HepG2 (cell line): ENCODE results near the gene RGN. TPM values are rescaled to one million over a fixed set of nuclear protein-coding genes. Genes with fewer than 3 reads are reported as not detected.
A peak's percentile ranks its signal among the peaks of the same experiment; 100 is the strongest.

Experiments
- ATAC-seq: fragments of 200-7000 bp; cut with Tn5 transposase; 3 replicates; pipeline ENCODE4 v1.9.1; 2020; ENCODE audit warnings: mild to moderate bottlenecking, moderate library complexity
- BruUV-seq: library from RNA; stranded (reverse); fragments of 400-500 nt; replicated peaks from 2 replicates; lab custom pipeline; 2021; lab: Mats Ljungman, UMichigan
- CTCF ChIA-PET: fragments of 300-600 bp; formaldehyde crosslinking; extraction: SDS; loops from one replicate; lab custom pipeline; 2021; ENCODE audit warnings: low total read pairs, inconsistent platforms, low intra/inter-chr PET ratio; lab: Yijun Ruan, JAX
- POLR2A ChIA-PET: fragments of 350-600 bp; sonication (Branson Sonifier 250); formaldehyde crosslinking; loops from one replicate; lab custom pipeline; 2020; ENCODE audit warnings: antibody characterized with exemption, inconsistent platforms; lab: Yijun Ruan, JAX
- DNase-seq: peaks from one replicate; pipeline ENCODE4 v3.0.0-alpha.2; 2015; ENCODE audit warnings: low spot score
- FAIRE-seq: peaks from 3 replicates; lab custom pipeline; 2011; peaks lifted over from hg19 to GRCh38; lab: Jason Lieb, UNC
- H2AFZ ChIP-seq: one replicate; pipeline ENCODE4 v1.6.1; 2011; ENCODE audit warnings: low read length, inconsistent platforms
- H3K27ac ChIP-seq: fragments of 300-600 bp; 3 replicates; pipeline ENCODE4 v1.8.0; 2011; ENCODE audit warnings: mixed run types, mild to moderate bottlenecking, mixed read lengths, low read length, inconsistent platforms; ENCODE audit not compliant: insufficient read depth; ENCODE audit errors: extremely low read length
- H3K27me3 ChIP-seq, 2 experiments: fragments of 200-600 bp in 1 of 2; 2 replicates in 1 of 2; 3 replicates in 1 of 2; pipeline versions ENCODE4 v1.6.0 to v1.8.0; 2011; ENCODE audit warnings: low read length in 2 of 2, mild to moderate bottlenecking in 2 of 2, moderate library complexity in 2 of 2, inconsistent platforms in 1 of 2; ENCODE audit not compliant: insufficient read depth in 2 of 2, control insufficient read depth in 1 of 2
- H3K36me3 ChIP-seq, 2 experiments: fragments of 200-600 bp in 1 of 2; replicated peaks in 1 of 2; 2 replicates in 1 of 2; 3 replicates in 1 of 2; pipeline versions ENCODE4 v1.5.1 to v1.8.0; 2011; ENCODE audit warnings: low read length in 2 of 2, inconsistent platforms in 1 of 2; ENCODE audit not compliant: insufficient read depth in 2 of 2, control insufficient read depth in 1 of 2
- H3K4me1 ChIP-seq: 2 replicates; pipeline ENCODE4 v1.5.1; 2012; ENCODE audit warnings: low read length, inconsistent platforms; ENCODE audit not compliant: insufficient read depth
- H3K4me2 ChIP-seq: 2 replicates; pipeline ENCODE4 v1.6.0; 2011; ENCODE audit warnings: low read depth, low read length, inconsistent platforms
- H3K4me3 ChIP-seq, 3 experiments: fragments of 200-600 bp in 1 of 3; sonication (generic), shearing (Covaris generic) in 1 of 3; replicated peaks in 1 of 3; 2 replicates each; pipeline ENCODE4 v1.5.1; 2011 to 2016; ENCODE audit warnings: low read length in 3 of 3, inconsistent platforms in 2 of 3, low read depth in 2 of 3, mild to moderate bottlenecking in 2 of 3, control low read depth in 1 of 3, mixed read lengths in 1 of 3; ENCODE audit not compliant: insufficient read depth in 1 of 3
- H3K79me2 ChIP-seq: one replicate; pipeline ENCODE4 v1.6.1; 2011; ENCODE audit warnings: low read length, inconsistent platforms; ENCODE audit not compliant: insufficient read depth
- H3K9ac ChIP-seq: 2 replicates; pipeline ENCODE4 v1.6.0; 2011; ENCODE audit warnings: mild to moderate bottlenecking, low read depth, low read length, inconsistent platforms; ENCODE audit not compliant: insufficient read depth
- H3K9me3 ChIP-seq: 2 replicates; pipeline ENCODE4 v1.5.1; 2012; ENCODE audit warnings: mild to moderate bottlenecking, low read length
- H4K20me1 ChIP-seq: 2 replicates; pipeline ENCODE4 v1.6.0; 2011; ENCODE audit warnings: inconsistent platforms, mild to moderate bottlenecking, low read length, moderate library complexity; ENCODE audit not compliant: insufficient read depth
- KMT2B ChIP-seq: IDR thresholded peaks from 2 replicates; pipeline ENCODE4 v1.6.1; 2016; ENCODE audit warnings: missing genetic modification reagents, missing compliant biosample characterization
- MAFF ChIP-seq: IDR thresholded peaks from 2 replicates; pipeline ENCODE4 v1.6.1; 2011; ENCODE audit warnings: low read depth, low read length, improper control_type of control experiment
- MAFK ChIP-seq, 2 experiments: IDR thresholded peaks in 1 of 2; conservative IDR thresholded peaks in 1 of 2; 2 replicates each; pipeline ENCODE4 v1.6.1; 2011; ENCODE audit warnings: improper control_type of control experiment in 2 of 2, low read length in 2 of 2
- PHF20 ChIP-seq: sonication (generic); formaldehyde crosslinking; IDR thresholded peaks from 2 replicates; pipeline ENCODE4 v1.5.0; 2020; ENCODE audit warnings: mild to moderate bottlenecking, missing genetic modification reagents
- PRDM15 ChIP-seq: sonication (generic); formaldehyde crosslinking; IDR thresholded peaks from 2 replicates; pipeline ENCODE4 v1.4.0; 2020; ENCODE audit warnings: missing genetic modification reagents
- RAD51 ChIP-seq: fragments of 450-650 bp; IDR thresholded peaks from 2 replicates; pipeline ENCODE4 v1.6.1; 2016; ENCODE audit warnings: borderline replicate concordance
- WGBS: methylation state at CpG from one replicate; pipeline ENCODE4 v1.1.6; 2017; ENCODE audit warnings: low lambda C conversion rate; 5-methylcytosine and 5-hydroxymethylcytosine counted together
- in situ Hi-C: cut with HindIII; loops from 2 replicates; pipeline ENCODE4 v1.10.0; 2017; ENCODE audit warnings: low pct_unique_long_range_greater_than_20kb; ENCODE audit not compliant: extremely low pct_ligation_motif_present
- intact Hi-C: fragments of 100-400 bp; cut with micrococcal nuclease; formaldehyde crosslinking; loops from one replicate; pipeline ENCODE4 v1.10.0; 2022; ENCODE audit not compliant: unreplicated experiment
- polyA plus RNA-seq, 8 experiments: library from polyadenylated mRNA; depleted of rRNA in 3 of 8; stranded (reverse) in 7 of 8; unstranded in 1 of 8; fragments of >200 nt; fragmentation: Illumina TruSeq in 4 of 8; extraction: Trizol in 4 of 8; gene quantifications; 2 replicates each; pipeline versions ENCODE4 v1.2.1 to v1.2.3, GENCODE V29; 2011 to 2016; ENCODE audit warnings: low read depth in 4 of 8, missing spikeins in 1 of 8, mixed read lengths in 1 of 8; ENCODE audit not compliant: insufficient read depth in 1 of 8
- total RNA-seq, 5 experiments: library from RNA; depleted of rRNA; stranded (reverse); fragments of >200 nt; fragmentation: Illumina TruSeq; extraction: Trizol; gene quantifications; 2 replicates each; pipeline ENCODE4 v1.2.3, GENCODE V29; 2016; ENCODE audit warnings: low read depth in 1 of 5
- TF ChIP-seq, protein P1 (sequence below): sonication (generic); formaldehyde crosslinking; IDR thresholded peaks from 2 replicates; pipeline ENCODE4 v1.5.0; 2020; ENCODE audit warnings: missing genetic modification reagents
- TF ChIP-seq, protein P2 (sequence below): IDR thresholded peaks from 2 replicates; pipeline ENCODE4 v1.6.1; 2016
- TF ChIP-seq, protein P3 (sequence below): sonication (generic); formaldehyde crosslinking; IDR thresholded peaks from 2 replicates; pipeline ENCODE4 v1.5.0; 2020; ENCODE audit warnings: mild to moderate bottlenecking, missing genetic modification reagents

The RGN gene
- total and polyA plus RNA-seq, 2 of the 13 experiments (the other 11 are each of a cell fraction or from before 2014, with no cell fraction given), result 19.6 to 74.4 TPM

DNA sequence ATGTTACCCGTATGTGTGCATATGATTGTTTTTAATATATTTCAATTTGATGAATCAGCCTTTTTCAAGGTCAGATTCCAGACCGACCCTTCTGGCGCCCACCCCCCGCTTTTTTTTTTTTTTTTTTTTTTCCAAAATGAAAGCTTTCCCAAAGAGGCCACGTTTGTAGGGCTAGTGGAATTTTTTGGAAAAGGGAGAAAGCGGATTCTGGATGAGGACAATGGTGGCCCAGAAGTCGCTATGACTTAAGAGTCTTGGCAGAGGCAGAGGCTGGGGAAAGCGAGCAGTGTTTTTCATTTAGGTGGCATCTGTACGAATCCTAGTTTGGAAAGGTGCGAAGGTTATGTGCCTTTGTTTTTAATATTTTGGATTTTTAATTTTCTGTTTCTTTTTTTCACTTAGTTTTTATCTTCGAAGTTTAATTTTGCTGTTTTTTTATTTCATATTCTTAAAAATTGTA is 51.7 kb downstream of the RGN start:
- ChIA-PET CTCF (no interaction called here), POLR2A (interaction anchor here (0.6 to 4.3 kb wide), 6 partner anchors 10 to 61 kb away, joined by 3 to 35 read pairs (median 4); partner anchors contain the start of genes NDUFB11 and RBM10)
- TF ChIP-seq MAFK (conservative IDR thresholded peaks at IDR 0.05 in 1 of 2, IDR thresholded peaks at IDR 0.05 in 1 of 2; ENCODE audit: low read length in 2 of 2) (peak; percentile 13 to 58; a peak in 2 of 4 replicates), MAFF (0 out of 2 replicates have a peak, but pooled peaks have one; percentile 38)
- TF ChIP-seq, protein P1, sequence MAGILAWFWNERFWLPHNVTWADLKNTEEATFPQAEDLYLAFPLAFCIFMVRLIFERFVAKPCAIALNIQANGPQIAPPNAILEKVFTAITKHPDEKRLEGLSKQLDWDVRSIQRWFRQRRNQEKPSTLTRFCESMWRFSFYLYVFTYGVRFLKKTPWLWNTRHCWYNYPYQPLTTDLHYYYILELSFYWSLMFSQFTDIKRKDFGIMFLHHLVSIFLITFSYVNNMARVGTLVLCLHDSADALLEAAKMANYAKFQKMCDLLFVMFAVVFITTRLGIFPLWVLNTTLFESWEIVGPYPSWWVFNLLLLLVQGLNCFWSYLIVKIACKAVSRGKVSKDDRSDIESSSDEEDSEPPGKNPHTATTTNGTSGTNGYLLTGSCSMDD, result no peak
- Histone ChIP-seq H3K9me3 (no peaks in the 10 kb centered on the region), H2AFZ (no peak overlapping the region), H3K27me3 (no peaks in the 10 kb centered on the region), H3K4me1 (no peaks in the 10 kb centered on the region), H3K9ac (0 out of 2 replicates have a peak overlapping the region, but pooled peaks have one; percentile 29), H3K36me3 (no peaks in the 10 kb centered on the region), H3K27ac (no peak overlapping the region), H3K4me3 (peak overlapping the region in 2 of 3 experiments; percentile 30 to 58; a peak in 3 of 6 replicates), H4K20me1 (no peaks in the 10 kb centered on the region), H3K79me2 (no peaks in the 10 kb centered on the region), H3K4me2 (peak overlapping the region; percentile 63)
- in situ Hi-C loops (no loop called here), intact Hi-C loops (no loop called here)
- no peak for FAIRE-seq
- DNase-seq, result no peak
- BruUV-seq, result no TSS peak
- ATAC-seq, result no peak
- WGBS, result 40% methylated on average over 11 of the region's 11 CpGs

- 83% methylated on average over 5 of the region's 5 CpGs for whole genome bisulfite sequencing
- TF ChIP-seq PHF20 (CRISPR knock-in tag) (no peak), PRDM15 (CRISPR knock-in tag) (no peak), RAD51 (no peak), KMT2B (no peak)
- TF ChIP-seq, protein P2, sequence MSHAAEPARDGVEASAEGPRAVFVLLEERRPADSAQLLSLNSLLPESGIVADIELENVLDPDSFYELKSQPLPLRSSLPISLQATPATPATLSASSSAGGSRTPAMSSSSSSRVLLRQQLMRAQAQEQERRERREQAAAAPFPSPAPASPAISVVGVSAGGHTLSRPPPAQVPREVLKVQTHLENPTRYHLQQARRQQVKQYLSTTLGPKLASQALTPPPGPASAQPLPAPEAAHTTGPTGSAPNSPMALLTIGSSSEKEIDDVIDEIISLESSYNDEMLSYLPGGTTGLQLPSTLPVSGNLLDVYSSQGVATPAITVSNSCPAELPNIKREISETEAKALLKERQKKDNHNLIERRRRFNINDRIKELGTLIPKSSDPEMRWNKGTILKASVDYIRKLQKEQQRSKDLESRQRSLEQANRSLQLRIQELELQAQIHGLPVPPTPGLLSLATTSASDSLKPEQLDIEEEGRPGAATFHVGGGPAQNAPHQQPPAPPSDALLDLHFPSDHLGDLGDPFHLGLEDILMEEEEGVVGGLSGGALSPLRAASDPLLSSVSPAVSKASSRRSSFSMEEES (CRISPR knock-in tag), result no peak
- TF ChIP-seq, protein P3, sequence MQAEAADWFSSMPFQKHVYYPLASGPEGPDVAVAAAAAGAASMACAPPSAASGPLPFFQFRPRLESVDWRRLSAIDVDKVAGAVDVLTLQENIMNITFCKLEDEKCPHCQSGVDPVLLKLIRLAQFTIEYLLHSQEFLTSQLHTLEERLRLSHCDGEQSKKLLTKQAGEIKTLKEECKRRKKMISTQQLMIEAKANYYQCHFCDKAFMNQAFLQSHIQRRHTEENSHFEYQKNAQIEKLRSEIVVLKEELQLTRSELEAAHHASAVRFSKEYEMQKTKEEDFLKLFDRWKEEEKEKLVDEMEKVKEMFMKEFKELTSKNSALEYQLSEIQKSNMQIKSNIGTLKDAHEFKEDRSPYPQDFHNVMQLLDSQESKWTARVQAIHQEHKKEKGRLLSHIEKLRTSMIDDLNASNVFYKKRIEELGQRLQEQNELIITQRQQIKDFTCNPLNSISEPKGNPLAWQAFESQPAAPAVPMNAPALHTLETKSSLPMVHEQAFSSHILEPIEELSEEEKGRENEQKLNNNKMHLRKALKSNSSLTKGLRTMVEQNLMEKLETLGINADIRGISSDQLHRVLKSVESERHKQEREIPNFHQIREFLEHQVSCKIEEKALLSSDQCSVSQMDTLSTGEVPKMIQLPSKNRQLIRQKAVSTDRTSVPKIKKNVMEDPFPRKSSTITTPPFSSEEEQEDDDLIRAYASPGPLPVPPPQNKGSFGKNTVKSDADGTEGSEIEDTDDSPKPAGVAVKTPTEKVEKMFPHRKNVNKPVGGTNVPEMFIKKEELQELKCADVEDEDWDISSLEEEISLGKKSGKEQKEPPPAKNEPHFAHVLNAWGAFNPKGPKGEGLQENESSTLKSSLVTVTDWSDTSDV (CRISPR knock-in tag), result no peak
Observed at GRCh38 chrX:47133493-47133892, 55.2 kb downstream of the RGN start.

More at GRCh38 chrX:47133493-47133892, 55.2 kb downstream of the RGN start:
- BruUV-seq, result no TSS peak
- in situ Hi-C loops (no loop called here), intact Hi-C loops (no loop called here)
- ATAC-seq (no peak), DNase-seq (no peak), FAIRE-seq (no peak)
- Histone ChIP-seq H3K36me3 (no peaks in the 10 kb centered on the region), H4K20me1 (no peaks in the 10 kb centered on the region), H3K4me1 (no peaks in the 10 kb centered on the region), H3K9me3 (no peaks in the 10 kb centered on the region), H2AFZ (no peak overlapping the region), H3K4me3 (no peak overlapping the region), H3K79me2 (no peaks in the 10 kb centered on the region), H3K4me2 (no peak overlapping the region), H3K9ac (no peak overlapping the region), H3K27ac (no peak overlapping the region), H3K27me3 (no peaks in the 10 kb centered on the region)
- ChIA-PET POLR2A (no interaction called here), CTCF (no interaction called here)
